Right lung (tissue), 5 donors: ENCODE measurements around the gene MTX1. TPM values are rescaled to one million over a fixed set of nuclear protein-coding genes. Genes with fewer than 3 reads are reported as not detected.
"Not testable (repeated sequence)": the region's sequence is repeated elsewhere in the genome, so short reads cannot be mapped to it uniquely, and the experiment has no call there.

ENCODE experiments used
- DNase-seq, 2 donors: peaks; one replicate each; pipeline ENCODE4 v3.0.0-alpha.2; 2013
- polyA plus RNA-seq, 5 donors: library from polyadenylated mRNA; unstranded; fragments of 120-200 nt; gene quantifications; one replicate each; pipeline versions ENCODE4 v1.2.1 to v1.2.3, GENCODE V29; 2013; ENCODE audit warnings: inconsistent platforms in 1 of 5, low replicate concordance in 1 of 5; ENCODE audit not compliant: insufficient read length in 5 of 5, insufficient read depth in 1 of 5

The MTX1 gene
- polyA plus RNA-seq, 5 donors, result 27.8 to 38.3 (median 32.0) TPM

DNA sequence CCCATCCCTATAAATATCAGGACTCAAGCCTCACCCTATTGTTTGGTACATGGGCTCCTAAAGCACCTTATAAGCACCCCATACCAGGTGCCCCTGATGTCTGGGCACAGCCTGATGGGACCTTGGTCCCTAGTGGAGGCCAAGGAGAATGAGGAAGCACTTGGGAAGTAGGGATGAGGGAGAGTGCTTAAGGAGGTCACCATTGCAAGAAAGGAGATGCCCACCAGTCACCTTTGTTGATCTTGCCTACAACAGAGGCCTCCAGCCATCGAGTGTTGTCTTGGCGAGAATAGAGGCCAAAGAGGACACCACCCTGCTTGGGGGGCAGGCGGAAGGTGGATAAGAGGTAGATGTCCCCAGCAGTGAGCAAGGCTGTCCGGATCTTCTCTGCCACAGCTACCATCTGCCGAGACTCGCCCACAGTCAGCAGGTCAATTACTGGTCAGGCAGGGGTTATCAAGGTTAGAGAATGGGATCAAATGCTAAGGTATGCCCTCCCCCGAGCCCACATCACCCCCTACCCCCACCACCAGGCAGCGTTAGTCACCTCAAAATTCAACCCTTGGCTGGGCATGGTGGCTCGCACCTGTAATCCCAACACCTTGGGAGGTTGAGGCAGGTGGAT, 2.4 kb upstream of the MTX1 start:
- DNase-seq, result no peak

DNA sequence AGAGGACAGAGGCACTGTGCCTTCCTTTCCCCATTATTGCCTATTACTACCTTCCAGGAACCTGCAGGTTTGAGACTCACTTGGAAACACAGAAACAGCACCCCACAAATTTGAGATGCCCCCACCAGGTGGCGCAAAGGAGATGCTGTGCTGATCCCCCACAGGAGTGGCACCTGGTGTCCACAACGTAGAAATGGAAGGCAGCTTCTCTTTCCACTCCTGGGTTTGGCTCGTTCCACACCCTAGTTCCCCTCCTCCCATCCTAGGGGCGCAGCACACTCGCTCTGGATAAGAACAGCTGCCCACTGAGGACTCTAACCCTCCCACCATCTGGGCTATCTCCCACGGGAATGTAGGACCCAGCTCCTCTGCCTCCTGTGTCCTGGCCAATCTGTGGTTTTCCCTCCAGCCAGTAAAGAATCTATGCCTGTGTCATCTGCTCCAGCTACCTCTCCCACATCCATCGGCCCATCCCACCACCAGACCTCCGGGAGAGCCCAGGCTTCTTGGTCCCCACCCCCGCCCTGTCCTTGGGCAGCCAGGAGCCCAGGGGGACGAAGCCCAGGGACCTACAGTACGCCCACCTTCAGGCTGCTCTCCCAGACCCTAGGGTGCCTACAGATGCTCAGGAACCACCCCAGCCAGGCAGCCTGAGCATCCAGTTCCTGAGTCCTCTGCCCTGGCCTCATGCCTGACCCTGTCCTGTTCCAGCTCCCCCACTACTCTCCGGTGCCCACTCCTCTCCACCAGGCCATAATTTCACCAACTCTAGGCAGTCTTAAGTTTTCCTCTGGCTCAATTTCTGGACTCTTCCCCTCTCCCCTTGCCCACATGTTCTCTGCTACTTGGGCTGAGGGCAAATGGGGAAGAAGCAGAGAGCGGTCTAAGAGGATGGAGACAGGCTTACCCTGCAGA, 1.3 kb upstream of the MTX1 start:
- DNase-seq, result peak in 1 of 2 donors; percentile 67

DNA sequence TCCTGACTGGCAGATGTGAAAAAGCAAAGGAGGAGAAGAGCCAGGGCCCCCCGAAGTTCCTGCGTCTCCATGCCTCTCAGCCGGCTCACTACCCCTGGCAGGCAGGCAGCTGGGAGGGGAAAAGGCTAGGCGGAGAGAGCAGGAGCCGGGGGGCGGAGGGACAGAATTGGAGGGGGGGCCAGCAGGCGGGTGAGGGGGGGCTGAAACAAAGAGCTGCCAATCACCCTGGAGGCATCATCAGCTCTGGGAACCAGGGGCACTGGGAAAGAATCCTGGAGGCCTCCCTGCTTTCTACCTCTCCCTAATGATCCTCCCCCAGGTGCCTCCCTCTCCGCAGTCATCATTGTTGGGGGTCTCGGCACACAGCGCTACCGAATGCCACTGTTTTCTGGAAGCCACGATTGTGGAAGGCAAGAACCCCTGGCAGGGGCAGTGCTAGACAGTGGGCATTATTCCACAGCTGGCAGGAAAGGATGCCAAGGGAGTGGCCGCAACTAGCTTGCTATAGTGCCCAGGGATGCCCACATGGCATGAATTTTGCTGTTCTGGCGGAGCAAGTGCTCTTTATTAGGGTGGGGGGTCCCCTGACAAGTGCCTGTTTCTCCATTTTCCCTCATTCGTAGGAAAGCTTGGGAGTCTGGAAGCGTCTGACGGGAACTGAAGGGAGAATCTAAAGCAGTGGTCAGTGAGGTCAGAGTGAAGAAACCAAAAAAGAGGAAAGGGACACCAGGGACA, 522 bp upstream of the MTX1 start, which contains the start of gene THBS3:
THBS3 (minus strand) TSS at position 92 of the 735 bp plus-strand sequence; CDS start at position 71, 21 bp downstream.
- DNase-seq, result no peak

DNA sequence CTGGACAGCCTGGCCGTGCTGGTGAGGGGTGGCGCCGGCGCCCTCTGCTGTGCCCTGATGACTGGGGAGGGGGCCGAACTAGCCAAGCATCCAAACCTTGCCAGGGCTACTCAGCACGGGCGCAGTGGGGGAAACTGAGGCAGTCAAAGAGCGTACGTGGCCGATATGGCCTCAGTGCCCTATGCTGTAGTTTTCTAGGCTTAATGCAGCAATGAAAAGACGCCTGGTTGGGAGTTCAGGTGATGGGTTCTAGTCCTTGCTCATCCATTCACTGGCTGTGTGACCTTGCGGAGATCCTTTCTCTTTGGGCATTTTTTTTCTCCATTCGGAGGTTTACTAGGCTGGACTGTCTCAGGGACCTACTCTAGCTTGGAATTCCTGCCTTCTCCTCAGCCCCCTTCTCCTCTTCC, 822 bp downstream of the MTX1 start:
- DNase-seq, result no peak

- no peak for DNase-seq
Measured at GRCh38 chr1:155210314-155211104, 2.0 kb downstream of the MTX1 start.

- not testable (repeated sequence) for DNase-seq
Measured at GRCh38 chr1:155211381-155212050, 3.0 kb downstream of the MTX1 start.

- DNase-seq, result not testable (repeated sequence)
Measured at GRCh38 chr1:155212051-155212440, 3.6 kb downstream of the MTX1 start.

DNA sequence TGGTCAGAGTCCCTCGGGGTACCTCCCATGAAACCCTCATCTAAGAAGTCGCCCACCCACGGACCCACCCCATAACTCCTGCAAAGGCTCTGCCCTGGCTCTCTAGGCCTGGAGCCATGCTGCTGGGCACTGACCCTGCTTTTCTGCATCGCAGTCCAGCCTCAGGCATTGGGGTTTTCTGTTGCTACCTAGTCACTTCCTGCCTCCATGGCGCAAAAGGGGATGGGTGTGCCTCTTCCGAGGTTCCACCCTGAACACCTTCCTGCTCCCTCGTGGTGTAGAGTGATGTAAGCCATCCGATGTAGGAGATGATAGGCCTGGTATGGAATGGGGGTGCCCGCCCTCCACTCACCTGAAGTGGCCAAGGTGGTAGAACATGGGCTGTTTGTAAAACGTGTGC, 6.2 kb downstream of the MTX1 start:
- DNase-seq, result not testable (repeated sequence)

DNA sequence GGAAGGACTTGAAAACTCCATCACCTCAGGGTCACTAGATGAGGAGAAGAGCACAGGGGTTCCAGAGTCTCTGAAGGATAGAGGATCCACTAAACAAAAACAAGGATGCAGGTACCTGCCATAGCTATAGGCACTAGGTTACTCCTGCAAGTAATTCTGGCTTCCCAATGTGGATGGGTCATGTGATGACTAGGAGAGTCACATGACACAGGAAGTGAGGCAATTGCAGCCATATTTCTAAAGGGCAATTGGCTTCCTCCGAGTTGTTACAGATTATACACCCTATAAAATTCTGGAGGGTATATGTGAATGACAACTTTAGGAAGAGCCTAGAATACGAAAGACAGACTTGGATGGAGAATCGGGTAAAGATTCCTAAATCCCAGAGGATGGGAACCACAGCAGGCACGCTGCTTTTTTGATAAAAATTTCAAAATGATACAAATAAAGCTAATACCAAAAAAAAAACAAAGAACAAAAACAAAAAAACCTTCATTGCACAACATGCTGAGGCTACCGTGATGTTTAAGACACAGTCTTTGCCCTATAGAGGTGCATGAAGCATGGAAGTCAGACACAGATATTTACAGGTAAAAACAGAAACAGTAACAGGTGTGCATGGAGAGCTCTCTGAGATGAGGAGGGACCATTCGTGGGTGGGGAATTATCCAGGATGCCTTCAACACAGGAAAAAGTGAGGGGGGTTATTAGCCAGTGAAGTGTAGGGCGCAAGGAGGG, 10.5 kb downstream of the MTX1 start:
- DNase-seq, result peak in 1 of 2 donors; percentile 44

GRCh38 chr1:155219592-155220031, 11.1 kb downstream of the MTX1 start:
- DNase-seq, result no peak

GRCh38 chr1:155220211-155220965, 11.9 kb downstream of the MTX1 start:
- DNase-seq, result not testable (repeated sequence)

DNA sequence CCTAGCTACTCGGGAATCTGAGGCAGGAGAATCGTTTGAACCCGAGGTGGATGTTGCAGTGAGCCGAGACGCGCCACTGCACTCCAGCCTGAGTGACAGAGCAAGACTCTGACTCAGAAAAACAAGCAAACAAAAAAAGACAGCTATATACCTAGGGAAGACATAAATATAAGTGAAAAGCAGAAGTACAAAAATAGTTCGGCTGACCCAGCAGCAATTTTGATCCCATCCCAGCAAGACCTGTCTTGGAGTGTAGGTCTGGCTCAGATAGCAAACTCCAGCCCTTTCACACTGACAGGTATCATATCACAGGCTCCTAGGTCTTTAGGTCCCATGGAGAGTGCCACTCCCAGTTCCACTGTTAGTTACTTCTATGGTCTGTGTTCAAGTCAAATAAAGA, 14.6 kb downstream of the MTX1 start:
- DNase-seq, result no peak

- not testable (repeated sequence) for DNase-seq
Measured at GRCh38 chr1:155225404-155225759, 16.9 kb downstream of the MTX1 start.

DNA sequence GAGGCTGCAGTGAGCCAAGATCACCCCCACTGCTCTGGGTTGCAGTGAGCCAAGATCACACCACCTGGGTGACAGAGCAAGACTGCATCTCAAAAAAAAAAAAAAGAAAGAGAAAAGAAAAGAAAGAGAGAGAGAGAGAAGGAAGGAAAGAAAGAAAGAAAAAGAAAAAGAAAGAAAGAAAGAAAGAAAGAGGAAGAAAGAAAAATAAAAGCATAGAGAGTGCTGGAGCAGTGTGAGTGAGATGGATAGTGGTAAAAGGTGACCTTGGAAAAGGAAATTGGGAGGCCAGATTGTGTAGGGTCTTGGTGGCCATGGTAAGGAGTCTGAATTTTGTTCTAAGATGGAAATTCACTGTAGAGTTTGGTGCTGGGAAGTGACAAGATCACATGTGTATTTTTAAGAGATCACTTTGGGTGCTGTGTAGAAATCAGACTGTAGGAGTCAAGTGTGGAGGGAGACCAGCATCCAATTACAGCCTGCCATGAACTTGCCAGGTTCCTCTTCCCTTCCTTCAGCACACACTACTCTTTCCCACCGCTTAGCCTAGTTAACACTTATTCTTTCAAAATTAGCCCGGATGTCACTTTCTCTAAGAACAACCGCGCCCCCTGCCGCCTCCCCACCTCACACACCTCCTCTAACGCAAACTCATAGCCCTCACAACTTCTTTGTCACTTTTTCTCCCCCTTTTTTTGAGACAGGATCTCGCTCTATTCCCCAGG, 17.9 kb downstream of the MTX1 start:
- DNase-seq, result peak in 1 of 2 donors; percentile 61

DNA sequence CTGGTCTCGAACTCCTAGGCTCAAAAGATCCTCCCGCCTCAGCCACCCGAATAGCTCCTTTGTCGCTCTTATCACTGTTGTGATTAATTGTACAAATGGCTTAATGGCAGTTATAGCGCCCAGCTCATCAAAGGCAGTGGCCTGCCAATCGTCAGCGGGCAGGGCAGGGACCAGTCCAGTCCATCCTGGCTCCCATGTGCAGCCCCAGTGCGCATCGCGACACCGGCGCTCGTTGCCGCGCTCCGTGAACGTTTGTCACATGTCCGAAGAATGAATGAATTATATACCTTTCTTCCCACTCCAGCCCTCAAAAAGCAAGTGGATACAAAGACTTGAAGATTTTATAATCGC, 18.4 kb downstream of the MTX1 start:
- peak in 1 of 2 donors; percentile 52 for DNase-seq

GRCh38 chr1:155227261-155228095, 19.0 kb downstream of the MTX1 start:
- DNase-seq, result peak; percentile 99

GRCh38 chr1:155228096-155228427, 19.6 kb downstream of the MTX1 start:
- no peak for DNase-seq

DNA sequence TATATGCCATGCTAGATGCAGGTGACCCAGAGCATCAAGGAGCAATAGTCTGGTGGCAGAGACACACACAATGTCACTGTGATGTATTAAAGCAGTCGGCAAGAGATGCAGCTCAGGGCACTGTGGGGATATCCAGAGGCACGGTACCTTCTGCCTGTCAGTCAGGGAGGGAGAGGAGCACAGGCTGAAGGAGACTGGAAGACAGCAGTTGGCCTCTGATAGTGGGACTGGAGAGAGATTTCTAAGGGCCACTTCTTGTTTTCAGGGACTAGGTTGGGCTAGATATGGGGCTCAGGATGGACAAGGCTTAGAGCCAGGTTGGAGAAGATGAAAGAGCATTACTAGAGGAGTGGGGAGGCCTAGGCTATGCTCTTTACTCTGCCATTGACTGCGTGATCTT, 22.8 kb downstream of the MTX1 start:
- not testable (repeated sequence) for DNase-seq
